Osteoblast (primary cell): Measurements from ENCODE around the gene NDUFS6. TPM values are rescaled to one million over a fixed set of nuclear protein-coding genes. Genes with fewer than 3 reads are reported as not detected.

Experiments
- DNase-seq: peaks from one replicate; pipeline ENCODE4 v3.0.0; 2011; ENCODE audit warnings: low spot score, mixed read lengths; ENCODE audit not compliant: insufficient read length; ENCODE audit errors: missing footprints
- H2AFZ ChIP-seq: 2 replicates; pipeline ENCODE4 v1.6.0; 2011; ENCODE audit warnings: mild to moderate bottlenecking, low read length
- H3K27ac ChIP-seq: 2 replicates; pipeline ENCODE4 v1.5.1; 2011; ENCODE audit warnings: mild to moderate bottlenecking, low read depth, low read length, moderate library complexity
- H3K27me3 ChIP-seq: 2 replicates; pipeline ENCODE4 v1.6.0; 2012; ENCODE audit warnings: mild to moderate bottlenecking, control low read depth, inconsistent platforms, low read length, moderate library complexity; ENCODE audit not compliant: insufficient read depth
- H3K36me3 ChIP-seq: 2 replicates; pipeline ENCODE4 v1.5.1; 2011; ENCODE audit warnings: mild to moderate bottlenecking, low read length, control low read depth, moderate library complexity; ENCODE audit not compliant: insufficient read depth
- H3K4me1 ChIP-seq: 2 replicates; pipeline ENCODE4 v1.5.1; 2011; ENCODE audit warnings: mild to moderate bottlenecking, low read length, control low read depth, moderate library complexity; ENCODE audit not compliant: insufficient read depth
- H3K4me2 ChIP-seq: 2 replicates; pipeline ENCODE4 v1.6.0; 2011; ENCODE audit warnings: mild to moderate bottlenecking, low read length; ENCODE audit not compliant: insufficient read depth
- H3K4me3 ChIP-seq: fragments of 200-600 bp; sonication (generic); 3 replicates; pipeline ENCODE4 v1.5.1; 2012; ENCODE audit warnings: mild to moderate bottlenecking, low read length, inconsistent platforms; ENCODE audit not compliant: insufficient read depth
- H3K79me2 ChIP-seq: 2 replicates; pipeline ENCODE4 v1.6.0; 2012; ENCODE audit warnings: mild to moderate bottlenecking, low read length, control low read depth, inconsistent platforms; ENCODE audit not compliant: insufficient read depth
- H3K9me3 ChIP-seq: 2 replicates; pipeline ENCODE4 v1.5.1; 2011; ENCODE audit warnings: low read depth, low read length, control low read depth
- H4K20me1 ChIP-seq: 2 replicates; pipeline ENCODE4 v1.6.0; 2012; ENCODE audit warnings: mild to moderate bottlenecking, low read length, control low read depth; ENCODE audit not compliant: insufficient read depth
- total RNA-seq: library from RNA; depleted of rRNA; stranded (reverse); fragments of >200 nt; gene quantifications from 2 replicates; pipeline ENCODE4 v1.2.3, GENCODE V29; 2012
- TF ChIP-seq, protein P1 (sequence below): IDR thresholded peaks from 2 replicates; pipeline ENCODE4 v1.5.1; 2011; ENCODE audit warnings: mild to moderate bottlenecking, low read depth, low read length, moderate library complexity; ENCODE audit errors: extremely low read depth

NDUFS6 gene
- total RNA-seq, 1 donor: 23.9 TPM

DNA sequence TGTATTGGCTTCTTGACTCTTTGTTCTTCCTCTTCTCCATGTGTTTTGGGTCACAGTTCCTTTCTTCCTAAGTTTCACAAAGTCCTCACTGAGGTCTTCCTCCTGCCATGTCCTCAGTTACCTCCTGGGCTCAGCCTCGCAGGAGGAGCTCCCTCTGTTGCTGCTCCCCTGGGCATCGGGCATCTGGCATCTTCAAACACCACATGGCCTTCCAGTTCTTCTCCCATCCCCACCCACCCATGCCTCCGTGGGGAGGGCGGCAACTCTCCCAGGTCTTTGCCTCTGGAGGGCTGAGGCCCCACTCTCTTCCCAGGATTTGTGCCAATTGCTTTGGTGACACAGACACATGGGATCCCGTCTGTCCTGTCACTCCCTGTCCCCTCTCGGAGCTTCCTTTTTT, 24.4 kb upstream of the NDUFS6 start:
- Histone ChIP-seq H4K20me1 (no peaks in the 10 kb centered on the region), H3K9me3 (no peaks in the 10 kb centered on the region), H3K4me2 (no peak overlapping the region), H3K4me1 (no peaks in the 10 kb centered on the region), H3K36me3 (no peaks in the 10 kb centered on the region), H3K27me3 (peaks cover 8% of the 10 kb centered on the region), H3K27ac (no peak overlapping the region), H3K4me3 (no peak overlapping the region), H3K79me2 (no peaks in the 10 kb centered on the region), H2AFZ (no peak overlapping the region)
- TF ChIP-seq, protein P1, sequence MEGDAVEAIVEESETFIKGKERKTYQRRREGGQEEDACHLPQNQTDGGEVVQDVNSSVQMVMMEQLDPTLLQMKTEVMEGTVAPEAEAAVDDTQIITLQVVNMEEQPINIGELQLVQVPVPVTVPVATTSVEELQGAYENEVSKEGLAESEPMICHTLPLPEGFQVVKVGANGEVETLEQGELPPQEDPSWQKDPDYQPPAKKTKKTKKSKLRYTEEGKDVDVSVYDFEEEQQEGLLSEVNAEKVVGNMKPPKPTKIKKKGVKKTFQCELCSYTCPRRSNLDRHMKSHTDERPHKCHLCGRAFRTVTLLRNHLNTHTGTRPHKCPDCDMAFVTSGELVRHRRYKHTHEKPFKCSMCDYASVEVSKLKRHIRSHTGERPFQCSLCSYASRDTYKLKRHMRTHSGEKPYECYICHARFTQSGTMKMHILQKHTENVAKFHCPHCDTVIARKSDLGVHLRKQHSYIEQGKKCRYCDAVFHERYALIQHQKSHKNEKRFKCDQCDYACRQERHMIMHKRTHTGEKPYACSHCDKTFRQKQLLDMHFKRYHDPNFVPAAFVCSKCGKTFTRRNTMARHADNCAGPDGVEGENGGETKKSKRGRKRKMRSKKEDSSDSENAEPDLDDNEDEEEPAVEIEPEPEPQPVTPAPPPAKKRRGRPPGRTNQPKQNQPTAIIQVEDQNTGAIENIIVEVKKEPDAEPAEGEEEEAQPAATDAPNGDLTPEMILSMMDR: no peak
- peak; percentile 41 for DNase-seq

DNA sequence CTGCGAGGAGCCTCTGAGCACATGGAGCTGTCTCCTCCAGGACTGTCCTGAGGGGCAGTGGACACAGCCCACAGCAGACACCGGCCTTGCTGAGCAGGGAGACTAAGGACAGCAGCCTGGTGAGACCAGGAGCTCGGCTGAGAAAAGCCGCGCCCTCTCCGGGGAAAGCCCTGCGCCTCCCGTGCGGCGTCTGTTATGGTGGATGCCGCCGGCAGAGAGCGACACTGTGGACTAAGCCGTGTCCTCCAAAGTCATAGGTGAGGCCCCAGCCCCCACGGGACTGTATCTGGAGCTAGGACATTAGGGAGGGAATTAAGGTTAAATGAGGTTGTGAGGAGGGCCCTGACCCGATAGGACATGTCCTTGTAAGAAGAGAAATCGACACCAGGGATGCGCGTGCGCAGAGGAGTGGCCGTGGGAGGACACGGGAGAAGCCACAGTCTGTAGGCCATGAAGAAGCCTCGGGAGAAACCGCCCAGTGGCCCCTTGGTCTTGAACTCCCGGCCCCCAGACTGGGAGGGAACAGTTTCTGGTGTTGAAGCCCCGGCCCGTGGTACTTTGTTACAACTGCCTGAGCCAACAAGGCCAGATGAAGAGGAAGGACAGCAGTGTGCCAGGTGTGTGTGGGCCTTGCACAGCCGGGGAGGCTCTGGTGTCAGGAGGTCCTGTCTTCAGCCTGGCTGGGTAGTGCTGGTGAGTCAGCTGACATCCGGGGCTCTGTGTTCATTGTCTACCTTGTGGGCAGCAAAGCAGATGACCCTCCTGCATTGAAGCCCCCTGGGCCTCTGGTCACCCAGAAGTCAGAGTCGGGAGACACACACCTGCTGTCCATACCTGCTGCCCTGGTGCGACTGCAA, 23.7 kb upstream of the NDUFS6 start:
- H3K27ac ChIP-seq: no peak overlapping the region
- no peaks in the 10 kb centered on the region for H3K9me3 ChIP-seq
- peaks cover 7% of the 10 kb centered on the region for H3K27me3 ChIP-seq
- peak; percentile 18 for DNase-seq
- H3K4me3 ChIP-seq: no peak overlapping the region
- no peaks in the 10 kb centered on the region for H4K20me1 ChIP-seq
- no peaks in the 10 kb centered on the region for H3K79me2 ChIP-seq
- TF ChIP-seq, protein P1: no peak
- no peak overlapping the region for H2AFZ ChIP-seq
- no peaks in the 10 kb centered on the region for H3K36me3 ChIP-seq
- H3K4me1 ChIP-seq: no peaks in the 10 kb centered on the region
- H3K4me2 ChIP-seq: no peak overlapping the region

DNA sequence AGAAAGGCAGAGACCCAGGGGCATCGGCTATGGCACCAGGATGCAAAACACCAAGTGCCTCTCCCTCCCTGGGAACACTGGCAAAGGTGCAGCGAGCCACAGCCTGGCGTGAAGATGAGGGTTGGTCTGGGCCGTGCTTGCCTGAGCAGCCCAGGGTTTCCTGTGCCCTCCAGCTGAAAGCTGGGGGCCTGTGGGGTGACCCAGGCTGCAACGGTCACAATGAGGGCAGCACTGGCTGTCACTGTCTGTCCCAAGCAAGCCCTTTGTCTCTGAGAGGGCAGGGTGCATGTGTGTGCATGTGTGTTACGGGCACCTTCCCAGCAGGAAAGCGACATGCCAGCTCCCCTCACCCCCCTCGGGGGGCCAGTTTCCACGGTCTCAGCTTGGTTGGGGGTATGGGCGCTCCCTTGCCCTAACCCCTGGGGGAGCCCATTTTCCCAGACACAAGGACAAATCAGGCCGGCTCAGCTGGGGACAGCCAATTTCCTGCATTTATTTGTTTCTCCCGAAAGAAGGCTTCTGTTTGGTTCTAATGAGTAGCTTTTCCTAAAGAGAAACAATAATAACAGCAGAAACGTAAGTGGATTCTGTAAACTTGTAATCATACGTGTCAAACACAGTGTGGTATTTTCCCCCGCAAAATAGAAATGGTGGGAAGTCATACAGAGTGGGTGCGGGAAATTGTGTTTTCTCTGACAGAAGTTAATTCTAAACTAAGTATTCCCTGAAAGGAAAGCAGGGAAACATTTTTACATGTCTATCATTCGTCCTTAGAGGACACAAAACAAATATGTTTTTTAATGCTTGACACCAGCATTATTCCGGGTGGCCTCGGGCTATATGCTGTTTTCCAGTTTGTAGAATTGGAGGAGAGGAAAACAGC, 22.8 kb upstream of the NDUFS6 start:
- H3K9me3 ChIP-seq: no peaks in the 10 kb centered on the region
- H3K4me3 ChIP-seq: no peak overlapping the region
- H3K4me2 ChIP-seq: no peak overlapping the region
- no peak overlapping the region for H3K27ac ChIP-seq
- no peaks in the 10 kb centered on the region for H3K4me1 ChIP-seq
- H2AFZ ChIP-seq: no peak overlapping the region
- TF ChIP-seq, protein P1: no peak
- peaks cover 7% of the 10 kb centered on the region for H3K27me3 ChIP-seq
- no peaks in the 10 kb centered on the region for H3K79me2 ChIP-seq
- peak; percentile 78 for DNase-seq
- no peaks in the 10 kb centered on the region for H4K20me1 ChIP-seq
- H3K36me3 ChIP-seq: no peaks in the 10 kb centered on the region
